Left ventricle myocardium inferior (tissue), 1 donor: Measurements from ENCODE around the gene LY6G6D. TPM values are rescaled to one million over a fixed set of nuclear protein-coding genes. Genes with fewer than 3 reads are reported as not detected.

Source experiments
- DNase-seq: peaks from one replicate; pipeline ENCODE4 v3.0.0-alpha.2; 2020
- H3K27ac ChIP-seq: fragments of 200-600 bp; replicated peaks from 2 replicates; pipeline ENCODE4 v1.8.0; 2021
- H3K27me3 ChIP-seq: fragments of 200-600 bp; 2 replicates; pipeline ENCODE4 v1.8.0; 2021; ENCODE audit warnings: low read depth
- H3K36me3 ChIP-seq: fragments of 200-600 bp; 2 replicates; pipeline ENCODE4 v1.8.0; 2021
- H3K4me1 ChIP-seq: fragments of 200-600 bp; 2 replicates; pipeline ENCODE4 v1.8.0; 2021
- H3K4me3 ChIP-seq: fragments of 200-600 bp; 2 replicates; pipeline ENCODE4 v1.8.0; 2021; ENCODE audit warnings: mild to moderate bottlenecking, moderate library complexity
- H3K9me3 ChIP-seq: fragments of 200-600 bp; replicated peaks from 2 replicates; pipeline ENCODE4 v1.8.0; 2021
- intact Hi-C: fragments of 100-400 bp; cut with micrococcal nuclease; formaldehyde crosslinking; loops from one replicate; pipeline ENCODE4 v1.11.0; 2022
- total RNA-seq: library from RNA; stranded (reverse); fragmentation: NEBNext Ultra II Directional; extraction: Animal tissue kit (Norgen Biotek cat#: 25700); gene quantifications from one replicate; pipeline ENCODE4 v1.2.1, GENCODE V29; 2021
- TF ChIP-seq, protein P1 (sequence below): fragments of 200-600 bp; IDR thresholded peaks from 2 replicates; pipeline ENCODE4 v1.8.0; 2021; ENCODE audit warnings: antibody characterized with exemption, mild to moderate bottlenecking, borderline replicate concordance
- donor health status: DM: no; HTN: yes; CAD: no; lungs with severe emphysema.

Gene LY6G6D
- total RNA-seq, 1 donor from 2014 or later: not detected

DNA sequence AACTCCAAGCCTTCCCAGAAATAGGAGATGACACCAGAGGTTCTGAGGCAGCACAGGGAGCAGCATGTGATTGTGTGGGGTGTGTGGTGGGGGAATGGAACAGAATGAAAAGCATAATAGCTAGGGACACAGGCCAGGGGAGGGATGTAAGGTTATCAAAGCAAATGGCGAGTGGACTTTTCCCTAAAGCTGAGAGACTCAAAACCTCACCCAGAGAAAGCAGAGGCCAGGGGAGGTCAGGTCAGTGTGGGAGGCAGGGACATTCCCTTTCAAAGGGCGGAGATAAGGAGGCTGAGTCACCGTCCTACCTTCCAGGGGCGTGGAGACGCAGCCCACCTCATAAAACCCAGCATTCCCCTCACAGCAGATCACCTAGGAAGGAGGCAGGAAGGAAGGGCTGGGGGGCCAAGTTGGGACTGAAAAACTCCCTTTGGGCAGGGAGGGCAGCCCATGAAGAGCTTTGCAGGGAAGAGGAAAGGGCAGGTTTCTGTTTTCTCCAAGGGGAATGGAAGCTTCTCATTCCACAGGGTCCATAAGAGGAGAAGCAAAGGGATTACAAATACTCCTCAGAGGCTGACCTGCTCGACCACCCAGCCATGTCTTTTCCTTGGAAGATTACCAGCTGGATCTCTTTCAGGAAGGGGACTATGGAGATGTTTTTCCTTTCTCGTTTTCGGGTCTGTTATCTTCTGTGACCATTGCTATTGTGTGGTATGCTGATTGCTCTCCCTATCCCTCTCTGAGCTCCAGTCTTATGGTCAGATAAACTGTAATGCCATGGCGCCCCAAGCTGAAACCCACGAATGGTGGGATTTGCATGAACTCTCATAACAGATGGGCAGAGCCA, 24.7 kb upstream of the LY6G6D start:
- intact Hi-C loops: no loop called here
- H3K4me1 ChIP-seq: no peaks in the 10 kb centered on the region
- no peak overlapping the region for H3K4me3 ChIP-seq
- no peak for DNase-seq
- no peaks in the 10 kb centered on the region for H3K9me3 ChIP-seq
- peaks cover 97% of the 10 kb centered on the region for H3K36me3 ChIP-seq
- H3K27ac ChIP-seq: no peak overlapping the region
- H3K27me3 ChIP-seq: no peaks in the 10 kb centered on the region
- TF ChIP-seq, protein P1, sequence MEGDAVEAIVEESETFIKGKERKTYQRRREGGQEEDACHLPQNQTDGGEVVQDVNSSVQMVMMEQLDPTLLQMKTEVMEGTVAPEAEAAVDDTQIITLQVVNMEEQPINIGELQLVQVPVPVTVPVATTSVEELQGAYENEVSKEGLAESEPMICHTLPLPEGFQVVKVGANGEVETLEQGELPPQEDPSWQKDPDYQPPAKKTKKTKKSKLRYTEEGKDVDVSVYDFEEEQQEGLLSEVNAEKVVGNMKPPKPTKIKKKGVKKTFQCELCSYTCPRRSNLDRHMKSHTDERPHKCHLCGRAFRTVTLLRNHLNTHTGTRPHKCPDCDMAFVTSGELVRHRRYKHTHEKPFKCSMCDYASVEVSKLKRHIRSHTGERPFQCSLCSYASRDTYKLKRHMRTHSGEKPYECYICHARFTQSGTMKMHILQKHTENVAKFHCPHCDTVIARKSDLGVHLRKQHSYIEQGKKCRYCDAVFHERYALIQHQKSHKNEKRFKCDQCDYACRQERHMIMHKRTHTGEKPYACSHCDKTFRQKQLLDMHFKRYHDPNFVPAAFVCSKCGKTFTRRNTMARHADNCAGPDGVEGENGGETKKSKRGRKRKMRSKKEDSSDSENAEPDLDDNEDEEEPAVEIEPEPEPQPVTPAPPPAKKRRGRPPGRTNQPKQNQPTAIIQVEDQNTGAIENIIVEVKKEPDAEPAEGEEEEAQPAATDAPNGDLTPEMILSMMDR: no peak

GRCh38 chr6:31691078-31691463, 24.1 kb upstream of the LY6G6D start:
- H3K27me3 ChIP-seq: no peaks in the 10 kb centered on the region
- H3K27ac ChIP-seq: no peak overlapping the region
- no peaks in the 10 kb centered on the region for H3K9me3 ChIP-seq
- H3K36me3 ChIP-seq: peaks cover 99% of the 10 kb centered on the region
- no peaks in the 10 kb centered on the region for H3K4me1 ChIP-seq
- intact Hi-C loops: no loop called here
- TF ChIP-seq, protein P1: no peak
- no peak overlapping the region for H3K4me3 ChIP-seq
- no peak for DNase-seq

DNA sequence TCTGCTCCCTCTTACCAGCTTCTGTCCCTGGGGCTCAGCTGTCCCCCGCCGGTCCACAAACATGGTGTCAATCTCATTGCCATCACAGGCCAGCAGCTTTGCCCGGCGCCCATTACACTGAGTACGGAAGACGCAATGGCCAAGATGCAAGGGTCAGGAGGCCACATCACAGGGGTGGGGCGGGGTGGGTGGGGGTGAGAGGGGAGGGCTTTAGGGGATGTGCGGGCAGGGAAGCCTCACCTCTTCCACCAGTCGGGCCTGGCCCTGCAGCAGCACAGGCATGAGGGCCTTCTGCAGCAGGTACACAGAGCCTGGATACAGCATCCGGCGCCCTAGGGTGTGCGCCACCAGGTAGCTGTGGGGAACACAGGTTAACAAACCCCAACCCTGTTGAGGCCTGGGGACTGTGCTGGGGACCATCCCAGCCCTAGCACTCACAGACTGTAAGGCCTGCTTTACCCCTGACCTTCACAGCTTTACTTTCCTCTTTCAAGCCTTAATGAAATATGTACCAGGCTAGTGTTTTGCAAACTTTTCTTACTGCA, 23.5 kb upstream of the LY6G6D start:
- no peaks in the 10 kb centered on the region for H3K27me3 ChIP-seq
- H3K9me3 ChIP-seq: no peaks in the 10 kb centered on the region
- H3K27ac ChIP-seq: no peak overlapping the region
- no peak for DNase-seq
- H3K4me3 ChIP-seq: no peak overlapping the region
- H3K36me3 ChIP-seq: peaks cover 99% of the 10 kb centered on the region
- TF ChIP-seq, protein P1: no peak
- intact Hi-C loops: no loop called here
- no peaks in the 10 kb centered on the region for H3K4me1 ChIP-seq

GRCh38 chr6:31692353-31692752, 22.8 kb upstream of the LY6G6D start:
- Histone ChIP-seq H3K27me3 (no peaks in the 10 kb centered on the region), H3K27ac (no peak overlapping the region), H3K4me3 (no peak overlapping the region), H3K9me3 (no peaks in the 10 kb centered on the region), H3K36me3 (peaks cover 99% of the 10 kb centered on the region), H3K4me1 (no peaks in the 10 kb centered on the region)
- intact Hi-C loops: no loop called here
- DNase-seq: no peak
- TF ChIP-seq, protein P1: no peak

DNA sequence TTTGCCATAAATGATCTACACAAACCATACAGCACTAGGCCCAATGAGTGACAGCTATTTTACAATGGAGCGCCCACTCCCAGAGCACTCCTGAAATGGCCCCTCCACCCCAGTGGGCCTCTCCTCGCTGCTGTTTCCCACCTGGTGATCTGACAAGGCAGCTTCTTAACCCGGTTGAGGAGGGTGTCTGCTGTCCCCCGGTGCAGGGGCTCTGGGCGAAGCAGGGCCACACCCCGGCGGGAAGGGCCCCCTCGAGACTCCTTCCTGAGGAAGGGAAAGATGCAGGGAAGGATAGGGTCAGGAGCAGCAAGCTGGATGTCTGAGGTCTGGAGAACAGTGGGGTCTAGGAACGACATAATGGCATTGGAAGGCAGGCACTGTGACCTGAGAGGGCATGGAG, 22.3 kb upstream of the LY6G6D start:
- H3K27me3 ChIP-seq: no peaks in the 10 kb centered on the region
- no peaks in the 10 kb centered on the region for H3K9me3 ChIP-seq
- H3K4me1 ChIP-seq: no peaks in the 10 kb centered on the region
- peaks cover 96% of the 10 kb centered on the region for H3K36me3 ChIP-seq
- no peak overlapping the region for H3K4me3 ChIP-seq
- intact Hi-C loops: no loop called here
- no peak overlapping the region for H3K27ac ChIP-seq
- no peak for DNase-seq
- TF ChIP-seq, protein P1: no peak
